Neuronal stem cell (in vitro differentiated cells): ENCODE data around the gene FLNC.

Experiments used
- DNase-seq: peaks from one replicate; pipeline ENCODE4 v3.0.0-alpha.2; 2013; ENCODE audit warnings: low spot score
- H2AFZ ChIP-seq: one replicate; pipeline ENCODE4 v1.6.1; 2013; ENCODE audit warnings: mild to moderate bottlenecking, low read length, inconsistent platforms
- H2AK5ac ChIP-seq: 2 replicates; pipeline ENCODE4 v1.6.1; 2013; ENCODE audit warnings: low read depth, mild to moderate bottlenecking, inconsistent platforms, low read length, moderate library complexity, mixed read lengths
- H2BK120ac ChIP-seq: 2 replicates; pipeline ENCODE4 v1.6.1; 2013; ENCODE audit warnings: low read depth, mild to moderate bottlenecking, inconsistent platforms, low read length, moderate library complexity, mixed read lengths
- H2BK12ac ChIP-seq: one replicate; pipeline ENCODE4 v1.6.1; 2013; ENCODE audit warnings: low read length, inconsistent platforms
- H2BK15ac ChIP-seq: 2 replicates; pipeline ENCODE4 v1.6.1; 2013; ENCODE audit warnings: mild to moderate bottlenecking, low read length, inconsistent platforms, mixed read lengths
- H2BK5ac ChIP-seq: one replicate; pipeline ENCODE4 v1.6.1; 2013; ENCODE audit warnings: inconsistent platforms, mild to moderate bottlenecking, low read length, moderate library complexity
- H3K14ac ChIP-seq: one replicate; pipeline ENCODE4 v1.6.1; 2013; ENCODE audit warnings: low read length, inconsistent platforms
- H3K18ac ChIP-seq: 2 replicates; pipeline ENCODE4 v1.6.1; 2013; ENCODE audit warnings: low read length, inconsistent platforms
- H3K23ac ChIP-seq: 2 replicates; pipeline ENCODE4 v1.6.1; 2013; ENCODE audit warnings: low read depth, mild to moderate bottlenecking, mixed read lengths, low read length, inconsistent platforms; ENCODE audit not compliant: poor library complexity
- H3K27ac ChIP-seq: replicated peaks from 3 replicates; pipeline ENCODE4 v1.5.1; 2013; ENCODE audit warnings: low read length, inconsistent platforms
- H3K27me3 ChIP-seq, 3 experiments: 2 replicates each; pipeline ENCODE4 v1.6.1; 2013; ENCODE audit warnings: low read length in 3 of 3, mild to moderate bottlenecking in 2 of 3, inconsistent platforms in 1 of 3, low read depth in 1 of 3, mixed read lengths in 1 of 3, moderate library complexity in 1 of 3; ENCODE audit not compliant: control insufficient read depth in 3 of 3, insufficient read depth in 3 of 3
- H3K36me3 ChIP-seq, 2 donors: replicated peaks in 1 of 2; 2 replicates each; pipeline ENCODE4 v1.6.1; 2013; ENCODE audit warnings: low read length in 2 of 2; ENCODE audit not compliant: control insufficient read depth in 2 of 2, insufficient read depth in 2 of 2
- H3K4ac ChIP-seq: 2 replicates; pipeline ENCODE4 v1.6.1; 2013; ENCODE audit warnings: inconsistent platforms, mild to moderate bottlenecking, low read length, moderate library complexity
- H3K4me1 ChIP-seq, 2 donors: 1 replicate in 1 of 2; 2 replicates in 1 of 2; pipeline ENCODE4 v1.6.1; 2013; ENCODE audit warnings: low read length in 2 of 2, low read depth in 1 of 2; ENCODE audit not compliant: control insufficient read depth in 2 of 2, insufficient read depth in 1 of 2
- H3K4me2 ChIP-seq: one replicate; pipeline ENCODE4 v1.6.1; 2013; ENCODE audit warnings: mild to moderate bottlenecking, low read length, inconsistent platforms; ENCODE audit not compliant: insufficient read depth, poor library complexity, severe bottlenecking
- H3K4me3 ChIP-seq, 2 donors: 2 replicates each; pipeline ENCODE4 v1.5.1; 2013; ENCODE audit warnings: low read length in 2 of 2, mild to moderate bottlenecking in 2 of 2, inconsistent platforms in 1 of 2, moderate library complexity in 1 of 2
- H3K79me1 ChIP-seq: one replicate; pipeline ENCODE4 v1.6.1; 2013; ENCODE audit warnings: low read depth, mild to moderate bottlenecking, inconsistent platforms, low read length, moderate library complexity
- H3K9ac ChIP-seq: one replicate; pipeline ENCODE4 v1.6.1; 2013; ENCODE audit warnings: mild to moderate bottlenecking, low read depth, low read length, inconsistent platforms; ENCODE audit not compliant: poor library complexity
- H3K9me3 ChIP-seq, 2 donors: replicated peaks in 1 of 2; 2 replicates each; pipeline versions ENCODE3 to v1.6.1; 2013; ENCODE audit warnings: low read length in 2 of 2, mild to moderate bottlenecking in 2 of 2, inconsistent platforms in 1 of 2, low read depth in 1 of 2, mixed read lengths in 1 of 2, moderate library complexity in 1 of 2; ENCODE audit not compliant: control insufficient read depth in 2 of 2, insufficient read depth in 1 of 2
- H4K8ac ChIP-seq: one replicate; pipeline ENCODE4 v1.6.1; 2013; ENCODE audit warnings: low read depth, mild to moderate bottlenecking, inconsistent platforms, low read length, moderate library complexity
- H4K91ac ChIP-seq: one replicate; pipeline ENCODE4 v1.6.1; 2013; ENCODE audit warnings: low read length, low read depth, mild to moderate bottlenecking, inconsistent platforms; ENCODE audit not compliant: poor library complexity
- WGBS, 2 donors: extraction: QIAGEN DNeasy Blood & Tissue Kit; methylation state at CpG; one replicate each; pipeline ENCODE4 v1.1.7; 2013; ENCODE audit warnings: missing lambda C conversion rate in 2 of 2, mixed read lengths in 1 of 2; ENCODE audit not compliant: insufficient read length in 2 of 2, insufficient replicate concordance in 1 of 2; ENCODE audit errors: extremely low coverage in 2 of 2; 5-methylcytosine and 5-hydroxymethylcytosine counted together

The FLNC gene

GRCh38 chr7:128841921-128842673 lies 11.9 kb downstream of the FLNC start:
- no peak overlapping the region for H3K27ac ChIP-seq
- H3K36me3 ChIP-seq, result peaks cover 0 to 86% of the 10 kb centered on the region in 2 donors
- H4K8ac ChIP-seq, result no peak overlapping the region
- peaks cover 0 to 1% of the 10 kb centered on the region in 2 donors for H3K9me3 ChIP-seq
- H2BK120ac ChIP-seq, result peak overlapping the region; percentile 18
- WGBS, 2 donors, result no CpG with 5 or more reads among the region's 35 CpGs
- no peaks in the 10 kb centered on the region for H3K27me3 ChIP-seq
- peak overlapping the region; percentile 84 for H2BK12ac ChIP-seq
- peak; percentile 36 for DNase-seq
- H3K23ac ChIP-seq, result peak overlapping the region; percentile 95
- no peaks in the 10 kb centered on the region for H3K4me1 ChIP-seq
- H3K4ac ChIP-seq, result no peak overlapping the region
- H4K91ac ChIP-seq, result no peak overlapping the region
- H3K14ac ChIP-seq, result peak overlapping the region; percentile 56
- peak overlapping the region; percentile 26 for H2BK15ac ChIP-seq
- H3K4me3 ChIP-seq, result peak overlapping the region in 1 of 2 donors; percentile 22
- no peak overlapping the region for H3K4me2 ChIP-seq
- H2BK5ac ChIP-seq, result no peak overlapping the region
- H2AK5ac ChIP-seq, result peak overlapping the region; percentile 94
- no peak overlapping the region for H2AFZ ChIP-seq
- peak overlapping the region; percentile 35 for H3K18ac ChIP-seq
- peaks cover 11% of the 10 kb centered on the region for H3K79me1 ChIP-seq
- H3K9ac ChIP-seq, result no peak overlapping the region

- Histone ChIP-seq H3K18ac (no peak overlapping the region), H3K9ac (no peak overlapping the region), H3K9me3 (peaks cover 0 to 1% of the 10 kb centered on the region in 2 donors), H3K27ac (no peak overlapping the region), H2AK5ac (peak overlapping the region; percentile 94), H3K4me3 (no peak overlapping the region), H3K36me3 (peaks cover 0 to 82% of the 10 kb centered on the region in 2 donors), H3K4ac (no peak overlapping the region), H3K14ac (peak overlapping the region; percentile 38), H2BK15ac (no peak overlapping the region), H3K4me2 (no peak overlapping the region), H3K23ac (peak overlapping the region; percentile 93), H3K4me1 (no peaks in the 10 kb centered on the region), H2BK5ac (no peak overlapping the region), H2BK12ac (no peak overlapping the region), H3K79me1 (peaks cover 11% of the 10 kb centered on the region), H3K27me3 (no peaks in the 10 kb centered on the region), H2AFZ (no peak overlapping the region), H4K8ac (peak overlapping the region; percentile 96), H4K91ac (no peak overlapping the region), H2BK120ac (no peak overlapping the region)
- no CpG with 5 or more reads among the region's 38 CpGs for WGBS, 2 donors
- DNase-seq, result no peak
Observed at GRCh38 chr7:128842674-128843641, 12.8 kb downstream of the FLNC start.

GRCh38 chr7:128843938-128844621 lies 13.9 kb downstream of the FLNC start:
- H3K4ac ChIP-seq, result no peak overlapping the region
- H3K9me3 ChIP-seq, result peaks cover 0 to 1% of the 10 kb centered on the region in 2 donors
- no CpG with 5 or more reads among the region's 17 CpGs for WGBS, 2 donors
- H3K14ac ChIP-seq, result peak overlapping the region; percentile 71
- H3K18ac ChIP-seq, result no peak overlapping the region
- H4K91ac ChIP-seq, result no peak overlapping the region
- H3K4me2 ChIP-seq, result no peak overlapping the region
- DNase-seq, result no peak
- no peak overlapping the region for H3K27ac ChIP-seq
- no peak overlapping the region for H2BK120ac ChIP-seq
- no peaks in the 10 kb centered on the region for H3K4me1 ChIP-seq
- H2BK15ac ChIP-seq, result no peak overlapping the region
- H3K4me3 ChIP-seq, result peak overlapping the region in 1 of 2 donors; percentile 4
- peaks cover 0 to 78% of the 10 kb centered on the region in 2 donors for H3K36me3 ChIP-seq
- H3K79me1 ChIP-seq, result peaks cover 13% of the 10 kb centered on the region
- peak overlapping the region; percentile 31 for H3K23ac ChIP-seq
- H3K27me3 ChIP-seq, result no peaks in the 10 kb centered on the region
- H4K8ac ChIP-seq, result no peak overlapping the region
- H2BK5ac ChIP-seq, result no peak overlapping the region
- no peak overlapping the region for H2AFZ ChIP-seq
- no peak overlapping the region for H3K9ac ChIP-seq
- H2AK5ac ChIP-seq, result no peak overlapping the region
- H2BK12ac ChIP-seq, result no peak overlapping the region
